GM12878 (cell line): Measurements from ENCODE around the gene ATP13A2. TPM values are rescaled to one million over a fixed set of nuclear protein-coding genes. Genes with fewer than 3 reads are reported as not detected.
A peak's percentile ranks its signal among the peaks of the same experiment; 100 is the strongest.

Experiments used
- ATAC-seq: fragments of 200-7000 bp; cut with Tn5 transposase; 3 replicates; pipeline ENCODE4 v1.9.1; 2020; ENCODE audit warnings: mild to moderate bottlenecking, moderate library complexity
- BruUV-seq: library from RNA; stranded (reverse); fragments of 400-500 nt; replicated peaks from 2 replicates; lab custom pipeline; 2021; lab: Mats Ljungman, UMichigan
- CTCF ChIA-PET: fragments of 300-600 bp; sonication (Branson Sonifier 250); formaldehyde crosslinking; extraction: SDS; loops from one replicate; lab custom pipeline; 2021; ENCODE audit warnings: inconsistent platforms; lab: Yijun Ruan, JAX
- POLR2A ChIA-PET: fragments of 350-600 bp; formaldehyde crosslinking; extraction: SDS; loops from one replicate; lab custom pipeline; 2021; ENCODE audit warnings: inconsistent platforms; lab: Charles Lee
- RAD21 ChIA-PET: fragments of 300-600 bp; sonication (Branson Sonifier 250); formaldehyde crosslinking; loops from one replicate; lab custom pipeline; 2023; ENCODE audit warnings: antibody characterized with exemption; ENCODE audit not compliant: unreplicated experiment; lab: Charles Lee
- SMC1A ChIA-PET: fragments of 300-600 bp; sonication (Branson Sonifier 250); formaldehyde crosslinking; loops from one replicate; lab custom pipeline; 2023; ENCODE audit not compliant: unreplicated experiment, uncharacterized antibody; lab: Charles Lee
- DNase-seq: peaks from one replicate; pipeline ENCODE4 v3.0.0-alpha.2; 2011; ENCODE audit warnings: low read depth, low spot score
- FAIRE-seq: peaks from 3 replicates; lab custom pipeline; 2011; peaks lifted over from hg19 to GRCh38; lab: Jason Lieb, UNC
- H2AFZ ChIP-seq: 2 replicates; pipeline ENCODE4 v1.6.0; 2011; ENCODE audit warnings: low read depth, low read length, control low read depth; ENCODE audit not compliant: control insufficient read depth
- H3K27ac ChIP-seq: 2 replicates; pipeline ENCODE4 v1.5.1; 2011; ENCODE audit warnings: control low read depth; ENCODE audit not compliant: control insufficient read depth, insufficient read depth
- H3K27me3 ChIP-seq, 2 experiments: replicated peaks in 1 of 2; 2 replicates each; pipeline versions ENCODE4 v1.6.0 to v1.6.1; 2011; ENCODE audit warnings: low read length in 1 of 2; ENCODE audit not compliant: control insufficient read depth in 2 of 2, insufficient read depth in 2 of 2
- H3K36me3 ChIP-seq, 2 experiments: 2 replicates each; pipeline ENCODE4 v1.5.1; 2011; ENCODE audit warnings: low read length in 1 of 2; ENCODE audit not compliant: control insufficient read depth in 2 of 2, insufficient read depth in 2 of 2
- H3K4me1 ChIP-seq: 2 replicates; pipeline ENCODE4 v1.6.1; 2011; ENCODE audit warnings: mild to moderate bottlenecking, low read length, moderate library complexity, mixed read lengths; ENCODE audit not compliant: control insufficient read depth, insufficient read depth
- H3K4me2 ChIP-seq: 2 replicates; pipeline ENCODE4 v1.6.0; 2011; ENCODE audit warnings: control low read depth; ENCODE audit not compliant: control insufficient read depth, insufficient read depth
- H3K4me3 ChIP-seq: fragments of 200-600 bp; sonication (generic); 2 replicates; pipeline ENCODE4 v1.5.1; 2016
- H3K79me2 ChIP-seq: 2 replicates; pipeline ENCODE4 v1.6.0; 2011; ENCODE audit warnings: low read length; ENCODE audit not compliant: control insufficient read depth, insufficient read depth
- H3K9ac ChIP-seq: 2 replicates; pipeline ENCODE4 v1.8.0; 2011; ENCODE audit warnings: low read length, control low read depth, mixed read lengths; ENCODE audit not compliant: control insufficient read depth, insufficient read depth
- H3K9me3 ChIP-seq: replicated peaks from 3 replicates; pipeline ENCODE4 v1.5.1; 2011; ENCODE audit warnings: mild to moderate bottlenecking, low read length; ENCODE audit not compliant: control insufficient read depth, insufficient read depth
- H4K20me1 ChIP-seq: 2 replicates; pipeline ENCODE4 v1.6.0; 2011; ENCODE audit not compliant: control insufficient read depth, insufficient read depth
- BCL11A ChIP-seq: IDR thresholded peaks from 2 replicates; pipeline ENCODE4 v1.6.1; 2011; ENCODE audit warnings: low read depth, low read length
- POU2F2 ChIP-seq: IDR thresholded peaks from 3 replicates; pipeline ENCODE4 v1.6.1; 2011; ENCODE audit warnings: low read depth, mild to moderate bottlenecking, low read length, borderline replicate concordance
- RUNX3 ChIP-seq: IDR thresholded peaks from 2 replicates; pipeline ENCODE4 v1.6.1; 2012; ENCODE audit warnings: low read length, inconsistent platforms
- SIN3A ChIP-seq: IDR thresholded peaks from 2 replicates; pipeline ENCODE4 v1.6.1; 2012; ENCODE audit warnings: low read depth, low read length, improper control_type of control experiment
- SRF ChIP-seq, 2 experiments: IDR thresholded peaks; 2 replicates each; pipeline ENCODE4 v1.6.1; 2011; ENCODE audit warnings: low read depth in 2 of 2, low read length in 2 of 2, mild to moderate bottlenecking in 1 of 2, moderate library complexity in 1 of 2
- STAT3 ChIP-seq: IDR thresholded peaks from 2 replicates; pipeline ENCODE4 v1.6.1; 2011; ENCODE audit warnings: low read depth, low read length, improper control_type of control experiment
- WGBS: methylation state at CpG from one replicate; pipeline ENCODE4 v1.1.6; 2016; ENCODE audit warnings: low lambda C conversion rate; ENCODE audit not compliant: insufficient replicate concordance, insufficient coverage; ENCODE audit errors: missing lambda C conversion rate; 5-methylcytosine and 5-hydroxymethylcytosine counted together
- in situ Hi-C: fragments of 300-500 bp; cut with MboI; formaldehyde crosslinking; loops from 9 replicates; pipeline ENCODE4 v1.14.3; 2018; ENCODE audit warnings: mixed read lengths
- intact Hi-C: fragments of 100-400 bp; cut with micrococcal nuclease; formaldehyde crosslinking; loops from one replicate; pipeline ENCODE4 v1.14.2; 2022; ENCODE audit not compliant: unreplicated experiment
- polyA plus RNA-seq, 11 experiments: library from polyadenylated mRNA; depleted of rRNA in 4 of 11; unstranded in 6 of 11; stranded (reverse) in 5 of 11; fragments of >200 nt; fragmentation: Nextera tagmentation in 4 of 11; fragmentation: Illumina TruSeq in 1 of 11; extraction: Ambion mirVana in 4 of 11; extraction: Trizol in 1 of 11; gene quantifications; 1 replicate in 1 of 11; 2 replicates in 10 of 11; pipeline versions ENCODE4 v1.2.1 to v1.2.3, GENCODE V29; 2011 to 2016; ENCODE audit warnings: inconsistent platforms in 2 of 11, missing spikeins in 2 of 11, low read depth in 1 of 11
- total RNA-seq, 4 experiments: library from RNA; depleted of rRNA in 3 of 4; stranded (reverse); fragments of >200 nt in 3 of 4; fragmentation: Illumina TruSeq in 1 of 4; extraction: Trizol in 1 of 4; gene quantifications; 2 replicates each; pipeline versions ENCODE4 v1.2.1 to v1.2.3, GENCODE V29; 2013 to 2021
- TF ChIP-seq, protein P1 (sequence below): fragments of 450-650 bp; IDR thresholded peaks from 2 replicates; pipeline ENCODE4 v1.6.1; 2017; ENCODE audit warnings: low read depth, mild to moderate bottlenecking, moderate library complexity

Gene ATP13A2
- total and polyA plus RNA-seq, 10 of the 15 experiments (the other 5 are each of a cell fraction or from before 2014, with no cell fraction given) = 0.24 to 30.5 (median 8.0) TPM

DNA sequence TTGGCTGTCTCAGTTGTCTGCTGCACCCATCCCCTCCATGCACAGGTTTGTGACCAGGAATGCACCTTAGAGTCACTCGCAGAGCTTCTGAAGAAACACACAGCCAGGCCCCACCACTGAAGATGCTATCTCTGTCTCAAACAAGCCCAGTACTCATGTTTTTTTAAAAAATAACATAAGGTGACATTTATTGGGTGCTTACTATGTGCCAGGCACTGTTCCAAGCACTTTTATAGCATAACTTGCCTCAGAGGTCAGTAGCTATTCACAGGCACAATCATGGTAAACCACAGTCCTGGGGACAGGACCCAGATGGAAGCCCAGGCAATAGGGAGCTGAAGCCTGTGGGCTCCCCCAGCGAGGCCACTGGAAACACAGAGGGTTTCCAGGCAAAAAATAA lies 8.8 kb upstream of the ATP13A2 start (continued):
- TF ChIP-seq, protein P1, sequence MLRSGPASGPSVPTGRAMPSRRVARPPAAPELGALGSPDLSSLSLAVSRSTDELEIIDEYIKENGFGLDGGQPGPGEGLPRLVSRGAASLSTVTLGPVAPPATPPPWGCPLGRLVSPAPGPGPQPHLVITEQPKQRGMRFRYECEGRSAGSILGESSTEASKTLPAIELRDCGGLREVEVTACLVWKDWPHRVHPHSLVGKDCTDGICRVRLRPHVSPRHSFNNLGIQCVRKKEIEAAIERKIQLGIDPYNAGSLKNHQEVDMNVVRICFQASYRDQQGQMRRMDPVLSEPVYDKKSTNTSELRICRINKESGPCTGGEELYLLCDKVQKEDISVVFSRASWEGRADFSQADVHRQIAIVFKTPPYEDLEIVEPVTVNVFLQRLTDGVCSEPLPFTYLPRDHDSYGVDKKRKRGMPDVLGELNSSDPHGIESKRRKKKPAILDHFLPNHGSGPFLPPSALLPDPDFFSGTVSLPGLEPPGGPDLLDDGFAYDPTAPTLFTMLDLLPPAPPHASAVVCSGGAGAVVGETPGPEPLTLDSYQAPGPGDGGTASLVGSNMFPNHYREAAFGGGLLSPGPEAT = no peak
- TF ChIP-seq BCL11A (no peak), SRF (IDR thresholded peaks at IDR 0.05; ENCODE audit: low read depth in 2 of 2, low read length in 2 of 2) (no peak)

DNA sequence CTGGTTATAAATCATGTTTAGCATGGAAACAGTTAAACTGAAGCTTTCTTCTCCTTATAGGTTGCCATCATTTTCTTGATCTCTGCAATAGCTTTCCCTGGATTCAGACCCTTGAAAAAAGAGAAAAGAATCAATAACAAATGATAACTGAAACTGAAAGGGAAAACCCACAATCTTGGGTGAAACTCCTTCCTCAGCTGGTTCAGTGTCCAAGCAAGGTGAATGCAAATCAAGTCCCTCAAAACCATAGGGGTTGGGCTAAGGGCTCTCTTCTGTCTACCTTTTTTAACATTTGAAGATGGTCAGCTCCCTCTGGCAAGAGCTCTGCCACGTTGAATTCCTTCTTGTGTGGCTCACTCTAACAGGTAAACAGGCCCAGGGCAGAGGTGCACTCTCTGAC lies 7.1 kb upstream of the ATP13A2 start:
- peak; percentile 56; the same call in 2 of the 3 replicates for ATAC-seq
- no peak for FAIRE-seq

More for the DNA sequence above, 7.1 kb upstream of the ATP13A2 start:
- in situ Hi-C loops (no loop called here), intact Hi-C loops (no loop called here)
- Histone ChIP-seq H3K4me2 (no peak overlapping the region), H3K36me3 (peaks cover 19 to 27% of the 10 kb centered on the region in 2 experiments), H3K9me3 (no peaks in the 10 kb centered on the region), H3K27ac (peak overlapping the region; percentile 18; the same call in 1 of the 2 replicates), H4K20me1 (no peaks in the 10 kb centered on the region), H3K79me2 (no peaks in the 10 kb centered on the region), H2AFZ (no peak overlapping the region), H3K4me1 (peaks cover 37% of the 10 kb centered on the region), H3K27me3 (no peaks in the 10 kb centered on the region), H3K9ac (no peak overlapping the region), H3K4me3 (no peak overlapping the region)
- DNase-seq = no peak
- ChIA-PET CTCF (interaction anchor here (1.6 kb wide), 1 partner anchor 29 kb away, joined by 6 read pairs; no protein-coding TSS in a partner anchor), SMC1A (interaction anchor here (0.5 to 1.4 kb wide), 4 partner anchors 9 to 1686 kb away, joined by 3 to 7 read pairs (median 4); no protein-coding TSS in a partner anchor), RAD21 (no interaction called here), POLR2A (interaction anchor here (0.9 kb wide), 1 partner anchor 9 kb away, joined by 3 read pairs; no protein-coding TSS in a partner anchor)
- 25% methylated on average over 1 of the region's 1 CpG for WGBS
- TF ChIP-seq SIN3A = no peak
- TF ChIP-seq POU2F2 = 0 out of 3 replicates have a peak, but pooled peaks have one; percentile 23
- peak; percentile 44 for TF ChIP-seq RUNX3
- no peak for TF ChIP-seq STAT3
- BruUV-seq = no TSS peak
